ENCODE results near the gene EPOP. TPM values are rescaled to one million over a fixed set of nuclear protein-coding genes. Genes with fewer than 3 reads are reported as not detected.
"Not testable (repeated sequence)": the region's sequence is repeated elsewhere in the genome, so short reads cannot be mapped to it uniquely, and the experiment has no call there.

EPOP gene
- total and polyA plus RNA-seq, 2 of the 13 experiments (the other 11 are each of a cell fraction or from before 2014, with no cell fraction given): 14.7 to 37.8 TPM

DNA sequence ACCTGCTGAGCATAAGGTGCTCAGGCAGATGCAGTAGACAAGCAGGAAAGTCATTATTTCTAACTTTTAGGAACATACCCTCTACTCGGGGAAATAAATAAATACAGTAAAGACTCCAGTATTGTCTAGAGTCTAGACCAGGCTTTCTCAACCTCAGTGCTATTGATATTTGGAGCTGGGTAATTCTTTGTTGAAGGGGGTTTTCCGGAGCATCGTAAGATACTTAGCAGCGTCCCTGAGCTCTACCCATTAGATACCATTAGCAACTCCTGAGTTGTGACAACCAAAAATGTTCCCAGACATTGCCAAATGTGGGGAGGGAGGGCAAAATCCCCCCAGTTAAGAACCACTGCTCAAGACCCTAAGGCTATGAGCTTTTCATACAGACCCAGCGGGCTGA, 21.1 kb downstream of the EPOP start (continued):
- no peak for TF ChIP-seq PCBP1 (IDR thresholded peaks at IDR 0.05; ENCODE audit: borderline replicate concordance, low read depth, low read length)
- TF ChIP-seq, protein P1, sequence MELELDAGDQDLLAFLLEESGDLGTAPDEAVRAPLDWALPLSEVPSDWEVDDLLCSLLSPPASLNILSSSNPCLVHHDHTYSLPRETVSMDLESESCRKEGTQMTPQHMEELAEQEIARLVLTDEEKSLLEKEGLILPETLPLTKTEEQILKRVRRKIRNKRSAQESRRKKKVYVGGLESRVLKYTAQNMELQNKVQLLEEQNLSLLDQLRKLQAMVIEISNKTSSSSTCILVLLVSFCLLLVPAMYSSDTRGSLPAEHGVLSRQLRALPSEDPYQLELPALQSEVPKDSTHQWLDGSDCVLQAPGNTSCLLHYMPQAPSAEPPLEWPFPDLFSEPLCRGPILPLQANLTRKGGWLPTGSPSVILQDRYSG (CRISPR knock-in tag; IDR thresholded peaks at IDR 0.05): no peak

DNA sequence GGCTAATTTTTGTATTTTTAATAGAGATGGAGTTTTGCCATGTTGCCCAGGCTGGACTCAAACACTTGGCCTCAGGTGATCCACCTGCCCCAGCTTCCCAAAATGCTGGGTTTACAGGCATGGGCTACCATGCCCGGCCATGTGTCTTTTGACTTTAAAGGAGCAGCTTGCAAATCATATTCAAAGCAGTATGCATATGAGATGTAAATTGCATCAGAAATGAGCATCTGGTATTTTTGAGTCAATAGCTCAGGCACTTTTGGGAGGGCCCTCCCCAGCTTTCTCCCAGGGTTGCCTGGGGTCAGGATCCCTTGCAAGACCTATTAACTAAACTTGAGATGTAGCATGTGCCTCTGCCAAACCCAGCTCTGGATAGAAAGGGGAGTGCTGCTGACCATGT, 21.5 kb downstream of the EPOP start:
- no peak overlapping the region for H2AFZ ChIP-seq (ENCODE audit: low read length)
- peaks cover 94% of the 10 kb centered on the region for H3K4me1 ChIP-seq (ENCODE audit: insufficient read depth, low read length)
- DNase-seq (ENCODE audit: low spot score) (no peak), FAIRE-seq (no peak), ATAC-seq (no peak)
- H3K27me3 ChIP-seq (ENCODE audit: control insufficient read depth in 1 of 2, insufficient read depth in 2 of 2, low read length in 2 of 2): no peaks in the 10 kb centered on the region
- H3K9me3 ChIP-seq (ENCODE audit: low read length): no peaks in the 10 kb centered on the region
- no peaks in the 10 kb centered on the region for H3K79me2 ChIP-seq (ENCODE audit: insufficient read depth, low read length)
- BruUV-seq (replicated peaks): no TSS peak
- H4K20me1 ChIP-seq (ENCODE audit: insufficient read depth, low read length): no peaks in the 10 kb centered on the region
- H3K4me2 ChIP-seq (ENCODE audit: low read depth, low read length): no peak overlapping the region
- ChIA-PET CTCF (ENCODE audit: low intra/inter-chr PET ratio, low total read pairs) (no interaction called here), POLR2A (interaction anchor here (1.0 to 9.9 kb wide), 4 partner anchors 10 to 51 kb away, joined by 3 to 291 read pairs (median 107); partner anchors contain the start of gene SRCIN1)
- H3K4me3 ChIP-seq (replicated peaks in 1 of 3; ENCODE audit: insufficient read depth in 1 of 3, low read depth in 2 of 3, low read length in 3 of 3): no peak overlapping the region
- intact Hi-C loops (cut with micrococcal nuclease; ENCODE audit: unreplicated experiment) (no loop called here), in situ Hi-C loops (cut with HindIII; ENCODE audit: extremely low pct_ligation_motif_present, low pct_unique_long_range_greater_than_20kb) (no loop called here)
- no peaks in the 10 kb centered on the region for H3K36me3 ChIP-seq (replicated peaks in 1 of 2; ENCODE audit: control insufficient read depth in 1 of 2, insufficient read depth in 2 of 2, low read length in 2 of 2)
- no peak overlapping the region for H3K9ac ChIP-seq (ENCODE audit: insufficient read depth, low read depth, low read length)
- WGBS (ENCODE audit: low lambda C conversion rate): 88% methylated on average over 1 of the region's 1 CpG
- TF ChIP-seq ZNF543 (CRISPR knock-in tag; IDR thresholded peaks at IDR 0.05) (0 out of 2 replicates have a peak, but pooled peaks have one; percentile 2), PITX1 (CRISPR knock-in tag; IDR thresholded peaks at IDR 0.05) (no peak)
- H3K27ac ChIP-seq (ENCODE audit: extremely low read length, insufficient read depth, low read length): no peak overlapping the region

DNA sequence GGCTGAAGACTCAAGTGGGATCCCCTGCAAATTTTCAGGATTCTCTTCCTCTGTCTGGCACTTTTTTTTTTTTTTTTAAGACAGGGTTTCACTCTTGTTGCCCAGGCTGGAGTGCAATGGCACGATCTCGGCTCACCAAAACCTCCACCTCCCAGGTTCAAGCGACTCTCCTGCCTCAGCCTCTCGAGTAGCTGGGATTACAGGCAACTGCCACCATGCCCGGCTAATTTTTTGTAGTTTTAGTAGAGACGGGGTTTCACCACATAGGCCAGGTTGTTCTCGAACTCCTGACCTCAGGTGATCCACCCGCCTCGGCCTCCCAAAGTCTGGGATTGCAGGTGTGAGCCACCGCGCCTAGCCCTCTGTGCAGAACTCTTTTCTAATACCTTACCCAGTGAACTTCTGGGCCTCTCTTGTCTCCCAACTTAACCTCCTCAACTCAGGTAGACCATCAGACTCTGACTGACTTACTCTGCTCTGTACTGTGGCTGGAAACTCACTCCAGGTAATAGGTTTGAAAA, 24.0 kb downstream of the EPOP start:
- H3K79me2 ChIP-seq (ENCODE audit: insufficient read depth, low read length); H4K20me1 ChIP-seq (ENCODE audit: insufficient read depth, low read length); in situ Hi-C loops (cut with HindIII; ENCODE audit: extremely low pct_ligation_motif_present, low pct_unique_long_range_greater_than_20kb); H3K9ac ChIP-seq (ENCODE audit: insufficient read depth, low read depth, low read length); H3K36me3 ChIP-seq (replicated peaks in 1 of 2; ENCODE audit: control insufficient read depth in 1 of 2, insufficient read depth in 2 of 2, low read length in 2 of 2); H3K27me3 ChIP-seq (ENCODE audit: control insufficient read depth in 1 of 2, insufficient read depth in 2 of 2, low read length in 2 of 2); H3K4me3 ChIP-seq (replicated peaks in 1 of 3; ENCODE audit: insufficient read depth in 1 of 3, low read depth in 2 of 3, low read length in 3 of 3); BruUV-seq (replicated peaks); FAIRE-seq; H3K9me3 ChIP-seq (ENCODE audit: low read length); intact Hi-C loops (cut with micrococcal nuclease; ENCODE audit: unreplicated experiment); H3K4me2 ChIP-seq (ENCODE audit: low read depth, low read length); ATAC-seq; DNase-seq (ENCODE audit: low spot score); CTCF ChIA-PET (ENCODE audit: low intra/inter-chr PET ratio, low total read pairs): not testable (repeated sequence)
- peak; percentile 39; the same call in 1 of the 2 replicates for TF ChIP-seq ZNF460 (CRISPR knock-in tag; IDR thresholded peaks at IDR 0.05; ENCODE audit: borderline replicate concordance)
- WGBS (ENCODE audit: low lambda C conversion rate): 81% methylated on average over 11 of the region's 11 CpGs
- peak overlapping the region; percentile 54 for H3K27ac ChIP-seq (ENCODE audit: extremely low read length, insufficient read depth, low read length)
- POLR2A ChIA-PET: interaction anchor here (0.6 to 1.0 kb wide), 3 partner anchors 9 to 975 kb away, joined by 3 to 5 read pairs (median 5); no protein-coding TSS in a partner anchor
- peaks cover 69% of the 10 kb centered on the region for H3K4me1 ChIP-seq (ENCODE audit: insufficient read depth, low read length)
- peak overlapping the region; percentile 38 for H2AFZ ChIP-seq (ENCODE audit: low read length)
